NCI-H2171 (cell line): Measurements from ENCODE around the gene NF1.
"Not testable (repeated sequence)": the region's sequence is repeated elsewhere in the genome, so short reads cannot be mapped to it uniquely, and the experiment has no call there.

Experiments used
- DNase-seq: peaks from one replicate; lab custom pipeline; 2025; lab: John Stamatoyannopoulos, UW

The NF1 gene

GRCh38 chr17:31252741-31253140 is 158.0 kb downstream of the NF1 start:
- DNase-seq, result no peak

- no peak for DNase-seq
Observed at GRCh38 chr17:31254654-31255053, 159.9 kb downstream of the NF1 start.

- DNase-seq, result no peak
Observed at GRCh38 chr17:31256936-31257335, 162.2 kb downstream of the NF1 start.

- no peak for DNase-seq
Observed at GRCh38 chr17:31260151-31260550, 165.4 kb downstream of the NF1 start.

- DNase-seq, result no peak
Observed at GRCh38 chr17:31261601-31262000, 166.8 kb downstream of the NF1 start.

- DNase-seq, result not testable (repeated sequence)
Observed at GRCh38 chr17:31262923-31263322, 168.1 kb downstream of the NF1 start.

- DNase-seq, result no peak
Observed at GRCh38 chr17:31266042-31266441, 171.3 kb downstream of the NF1 start.

GRCh38 chr17:31269036-31269577 is 174.3 kb downstream of the NF1 start:
- no peak for DNase-seq

- no peak for DNase-seq
Observed at GRCh38 chr17:31269578-31269983, 174.8 kb downstream of the NF1 start.

- DNase-seq, result no peak
Observed at GRCh38 chr17:31272236-31272635, 177.5 kb downstream of the NF1 start.

- DNase-seq, result no peak
Observed at GRCh38 chr17:31272803-31273202, 178.0 kb downstream of the NF1 start.

- no peak for DNase-seq
Observed at GRCh38 chr17:31273516-31273915, 178.7 kb downstream of the NF1 start.

GRCh38 chr17:31274252-31274651 is 179.5 kb downstream of the NF1 start:
- DNase-seq, result no peak

- DNase-seq, result no peak
Observed at GRCh38 chr17:31275116-31275515, 180.3 kb downstream of the NF1 start.

- no peak for DNase-seq
Observed at GRCh38 chr17:31279401-31279800, 184.6 kb downstream of the NF1 start.

- no peak for DNase-seq
Observed at GRCh38 chr17:31281061-31281460, 186.3 kb downstream of the NF1 start.

- DNase-seq, result no peak
Observed at GRCh38 chr17:31283841-31284240, 189.1 kb downstream of the NF1 start.

- no peak for DNase-seq
Observed at GRCh38 chr17:31286587-31286986, 191.8 kb downstream of the NF1 start.

- not testable (repeated sequence) for DNase-seq
Observed at GRCh38 chr17:31287932-31288331, 193.2 kb downstream of the NF1 start.

GRCh38 chr17:31289790-31290189 is 195.0 kb downstream of the NF1 start:
- DNase-seq, result no peak

GRCh38 chr17:31291820-31292219 is 197.0 kb downstream of the NF1 start:
- DNase-seq, result no peak

GRCh38 chr17:31293581-31293980 is 198.8 kb downstream of the NF1 start:
- no peak for DNase-seq

- DNase-seq, result no peak
Observed at GRCh38 chr17:31294231-31294630, 199.5 kb downstream of the NF1 start.

GRCh38 chr17:31294820-31295488 is 200.2 kb downstream of the NF1 start:
- DNase-seq, result no peak
